ENCODE data around the gene PSMD3. TPM values are rescaled to one million over a fixed set of nuclear protein-coding genes. Genes with fewer than 3 reads are reported as not detected.

PSMD3 gene
- polyA plus RNA-seq, 1 donor: 99.1 TPM

GRCh38 chr17:39962642-39963220, 17.9 kb upstream of the PSMD3 start, which contains the start of gene GSDMA:
Gene GSDMA (plus strand): TSS chr17:39963004. CDS start chr17:39965688, 2,684 bp downstream.
- DNase-seq: no peak

- no peak for DNase-seq
These were observed 16.8 kb upstream of the PSMD3 start for GRCh38 chr17:39963829-39964228.

GRCh38 chr17:39965017-39965699, 15.4 kb upstream of the PSMD3 start:
- DNase-seq: no peak

- no peak for DNase-seq
These were observed 13.8 kb upstream of the PSMD3 start for GRCh38 chr17:39966771-39967170.

GRCh38 chr17:39968761-39969160, 11.8 kb upstream of the PSMD3 start:
- DNase-seq: no peak

- DNase-seq: no peak
These were observed 11.2 kb upstream of the PSMD3 start for GRCh38 chr17:39969375-39969774.

GRCh38 chr17:39970157-39970692, 10.4 kb upstream of the PSMD3 start:
- no peak for DNase-seq

- DNase-seq: no peak
These were observed 9.5 kb upstream of the PSMD3 start for GRCh38 chr17:39971076-39971603.

GRCh38 chr17:39972271-39972670, 8.3 kb upstream of the PSMD3 start:
- DNase-seq: no peak

- DNase-seq: no peak
These were observed 7.1 kb upstream of the PSMD3 start for GRCh38 chr17:39973496-39973895.

GRCh38 chr17:39974433-39974832, 6.2 kb upstream of the PSMD3 start:
- no peak for DNase-seq

- DNase-seq: no peak
These were observed 4.8 kb upstream of the PSMD3 start for GRCh38 chr17:39975801-39976200.

- DNase-seq: no peak
These were observed 1.5 kb upstream of the PSMD3 start for GRCh38 chr17:39979016-39979670.

- DNase-seq: no peak
These were observed 685 bp upstream of the PSMD3 start for GRCh38 chr17:39979893-39980350.

- DNase-seq: no peak
These were observed 667 bp downstream of the PSMD3 start for GRCh38 chr17:39981207-39981741.

- no peak for DNase-seq
These were observed 1.3 kb downstream of the PSMD3 start for GRCh38 chr17:39981766-39982375.

- DNase-seq: no peak
These were observed 7.7 kb downstream of the PSMD3 start for GRCh38 chr17:39988206-39988810.

- DNase-seq: no peak
These were observed 13.8 kb downstream of the PSMD3 start for GRCh38 chr17:39994448-39994847.

GRCh38 chr17:39995438-39995837, 14.8 kb downstream of the PSMD3 start:
- DNase-seq: no peak

- no peak for DNase-seq
These were observed 15.6 kb downstream of the PSMD3 start for GRCh38 chr17:39996162-39996561.

GRCh38 chr17:39996800-39997199, 16.2 kb downstream of the PSMD3 start:
- no peak for DNase-seq

- no peak for DNase-seq
These were observed 16.9 kb downstream of the PSMD3 start for GRCh38 chr17:39997543-39997942.

Data from hindlimb muscle (tissue), 1 donor.